WERI-Rb-1 (cell line): ENCODE data around the gene PPP1R37.
"Not testable (repeated sequence)": the region's sequence is repeated elsewhere in the genome, so short reads cannot be mapped to it uniquely, and the experiment has no call there.

Experiments used
- DNase-seq: peaks from one replicate; pipeline ENCODE4 v3.0.0-alpha.2; 2020
- H3K27ac ChIP-seq: fragments of 250-450 bp; sonication (Bioruptor Pico); 2 replicates; pipeline ENCODE4 v1.5.1; 2020; ENCODE audit warnings: mild to moderate bottlenecking, moderate library complexity
- H3K27me3 ChIP-seq: fragments of 250-450 bp; sonication (Bioruptor Pico); 2 replicates; pipeline ENCODE4 v1.5.1; 2021; ENCODE audit warnings: mild to moderate bottlenecking, low read depth, moderate library complexity; ENCODE audit not compliant: insufficient read depth, severe bottlenecking
- H3K36me3 ChIP-seq: fragments of 250-450 bp; sonication (Bioruptor Pico); 2 replicates; pipeline ENCODE4 v1.5.1; 2020; ENCODE audit warnings: mild to moderate bottlenecking, moderate library complexity
- H3K4me3 ChIP-seq: 2 replicates; pipeline ENCODE4 v1.5.1; 2011; ENCODE audit warnings: low read depth, mild to moderate bottlenecking, control low read depth, low read length
- H3K9me3 ChIP-seq: fragments of 250-450 bp; sonication (Bioruptor Pico); 2 replicates; pipeline ENCODE4 v1.5.1; 2021; ENCODE audit warnings: mild to moderate bottlenecking, moderate library complexity; ENCODE audit not compliant: severe bottlenecking
- CTCF ChIP-seq: IDR thresholded peaks from 2 replicates; pipeline ENCODE4 v1.5.1; 2011; ENCODE audit warnings: low read depth, mild to moderate bottlenecking, control low read depth, inconsistent platforms, low read length

Gene PPP1R37

GRCh38 chr19:45118106-45118505 lies 25.1 kb downstream of the PPP1R37 start:
- no peak for TF ChIP-seq CTCF
- no peaks in the 10 kb centered on the region for H3K27me3 ChIP-seq
- H3K36me3 ChIP-seq = no peaks in the 10 kb centered on the region; the same call in none of the 2 replicates
- no peak overlapping the region for H3K4me3 ChIP-seq
- DNase-seq = no peak
- peak overlapping the region; percentile 45; the same call in 1 of the 2 replicates for H3K27ac ChIP-seq
- H3K9me3 ChIP-seq = no peaks in the 10 kb centered on the region

GRCh38 chr19:45118591-45119355 lies 25.8 kb downstream of the PPP1R37 start:
- not testable (repeated sequence) for H3K4me3 ChIP-seq, H3K36me3 ChIP-seq, DNase-seq, H3K9me3 ChIP-seq, H3K27ac ChIP-seq, H3K27me3 ChIP-seq

GRCh38 chr19:45119582-45119981 lies 26.6 kb downstream of the PPP1R37 start:
- Histone ChIP-seq H3K9me3 (no peaks in the 10 kb centered on the region), H3K4me3 (no peak overlapping the region), H3K36me3 (no peaks in the 10 kb centered on the region; the same call in none of the 2 replicates), H3K27me3 (no peaks in the 10 kb centered on the region), H3K27ac (no peak overlapping the region)
- DNase-seq = no peak
- no peak for TF ChIP-seq CTCF

- Histone ChIP-seq H3K9me3 (no peaks in the 10 kb centered on the region), H3K27me3 (no peaks in the 10 kb centered on the region), H3K36me3 (no peaks in the 10 kb centered on the region; the same call in none of the 2 replicates), H3K27ac (no peak overlapping the region), H3K4me3 (no peak overlapping the region)
- DNase-seq = no peak
- no peak for TF ChIP-seq CTCF
Measured at GRCh38 chr19:45121827-45122345, 28.9 kb downstream of the PPP1R37 start.

- H3K9me3 ChIP-seq = no peaks in the 10 kb centered on the region
- no peaks in the 10 kb centered on the region for H3K27me3 ChIP-seq
- no peak for DNase-seq
- H3K36me3 ChIP-seq = no peaks in the 10 kb centered on the region; the same call in none of the 2 replicates
- no peak for TF ChIP-seq CTCF
- no peak overlapping the region for H3K4me3 ChIP-seq
- H3K27ac ChIP-seq = no peak overlapping the region
Measured at GRCh38 chr19:45122832-45123231, 29.9 kb downstream of the PPP1R37 start.

GRCh38 chr19:45123440-45123850 lies 30.5 kb downstream of the PPP1R37 start:
- Histone ChIP-seq H3K4me3 (no peak overlapping the region), H3K9me3 (no peaks in the 10 kb centered on the region), H3K36me3 (no peaks in the 10 kb centered on the region; the same call in none of the 2 replicates), H3K27ac (no peak overlapping the region; the same call in none of the 2 replicates), H3K27me3 (no peaks in the 10 kb centered on the region)
- DNase-seq = peak; percentile 60
- no peak for TF ChIP-seq CTCF
